Left ventricle myocardium inferior (tissue), 1 donor: ENCODE results near the gene NGB. TPM values are rescaled to one million over a fixed set of nuclear protein-coding genes. Genes with fewer than 3 reads are reported as not detected.

Experiments
- DNase-seq: peaks from one replicate; pipeline ENCODE4 v3.0.0-alpha.2; 2020
- H3K27ac ChIP-seq: fragments of 200-600 bp; replicated peaks from 2 replicates; pipeline ENCODE4 v1.8.0; 2021
- H3K27me3 ChIP-seq: fragments of 200-600 bp; 2 replicates; pipeline ENCODE4 v1.8.0; 2021; ENCODE audit warnings: low read depth
- H3K36me3 ChIP-seq: fragments of 200-600 bp; 2 replicates; pipeline ENCODE4 v1.8.0; 2021
- H3K4me1 ChIP-seq: fragments of 200-600 bp; 2 replicates; pipeline ENCODE4 v1.8.0; 2021
- H3K4me3 ChIP-seq: fragments of 200-600 bp; 2 replicates; pipeline ENCODE4 v1.8.0; 2021; ENCODE audit warnings: mild to moderate bottlenecking, moderate library complexity
- H3K9me3 ChIP-seq: fragments of 200-600 bp; replicated peaks from 2 replicates; pipeline ENCODE4 v1.8.0; 2021
- intact Hi-C: fragments of 100-400 bp; cut with micrococcal nuclease; formaldehyde crosslinking; loops from one replicate; pipeline ENCODE4 v1.11.0; 2022
- total RNA-seq: library from RNA; stranded (reverse); fragmentation: NEBNext Ultra II Directional; extraction: Animal tissue kit (Norgen Biotek cat#: 25700); gene quantifications from one replicate; pipeline ENCODE4 v1.2.1, GENCODE V29; 2021
- TF ChIP-seq, protein P1 (sequence below): fragments of 200-600 bp; IDR thresholded peaks from 2 replicates; pipeline ENCODE4 v1.8.0; 2021; ENCODE audit warnings: antibody characterized with exemption, mild to moderate bottlenecking, borderline replicate concordance
- donor health status: DM: no; HTN: yes; CAD: no; lungs with severe emphysema.

NGB gene
- total RNA-seq, 1 donor from 2014 or later: not detected

GRCh38 chr14:77275601-77276017, 4.6 kb upstream of the NGB start:
- TF ChIP-seq, protein P1, sequence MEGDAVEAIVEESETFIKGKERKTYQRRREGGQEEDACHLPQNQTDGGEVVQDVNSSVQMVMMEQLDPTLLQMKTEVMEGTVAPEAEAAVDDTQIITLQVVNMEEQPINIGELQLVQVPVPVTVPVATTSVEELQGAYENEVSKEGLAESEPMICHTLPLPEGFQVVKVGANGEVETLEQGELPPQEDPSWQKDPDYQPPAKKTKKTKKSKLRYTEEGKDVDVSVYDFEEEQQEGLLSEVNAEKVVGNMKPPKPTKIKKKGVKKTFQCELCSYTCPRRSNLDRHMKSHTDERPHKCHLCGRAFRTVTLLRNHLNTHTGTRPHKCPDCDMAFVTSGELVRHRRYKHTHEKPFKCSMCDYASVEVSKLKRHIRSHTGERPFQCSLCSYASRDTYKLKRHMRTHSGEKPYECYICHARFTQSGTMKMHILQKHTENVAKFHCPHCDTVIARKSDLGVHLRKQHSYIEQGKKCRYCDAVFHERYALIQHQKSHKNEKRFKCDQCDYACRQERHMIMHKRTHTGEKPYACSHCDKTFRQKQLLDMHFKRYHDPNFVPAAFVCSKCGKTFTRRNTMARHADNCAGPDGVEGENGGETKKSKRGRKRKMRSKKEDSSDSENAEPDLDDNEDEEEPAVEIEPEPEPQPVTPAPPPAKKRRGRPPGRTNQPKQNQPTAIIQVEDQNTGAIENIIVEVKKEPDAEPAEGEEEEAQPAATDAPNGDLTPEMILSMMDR: no peak
- Histone ChIP-seq H3K4me1 (peaks cover 8% of the 10 kb centered on the region), H3K27ac (no peak overlapping the region), H3K36me3 (peaks cover 41% of the 10 kb centered on the region), H3K9me3 (peaks cover 4% of the 10 kb centered on the region), H3K4me3 (no peak overlapping the region), H3K27me3 (peaks cover 31% of the 10 kb centered on the region)
- intact Hi-C loops: no loop called here
- no peak for DNase-seq

DNA sequence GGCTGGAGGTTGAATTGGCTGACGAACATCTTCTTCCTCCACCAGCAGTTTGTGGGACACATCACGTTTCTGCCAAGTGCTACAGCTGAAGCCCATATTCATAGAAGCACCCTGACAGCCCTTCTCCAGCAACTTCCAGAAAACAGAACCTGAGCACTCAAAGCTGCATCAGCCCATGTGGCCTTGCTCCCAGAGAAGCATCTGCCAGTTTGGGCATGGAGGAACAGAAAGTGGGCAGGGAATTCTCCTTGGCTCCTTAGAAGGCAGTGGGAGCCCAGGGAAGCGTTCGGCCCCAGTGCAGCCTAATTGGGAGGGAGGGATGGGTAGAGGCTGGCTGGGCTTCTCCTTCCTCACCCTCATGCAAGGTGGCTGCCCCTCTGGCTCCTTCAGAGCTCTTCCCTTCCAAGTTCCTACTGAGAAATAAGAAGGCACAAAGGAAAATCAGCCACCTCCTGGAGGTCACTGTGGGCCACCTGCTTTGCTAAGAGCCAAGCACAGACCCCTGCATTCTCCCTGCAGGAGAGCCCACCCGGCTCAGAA, 4.1 kb upstream of the NGB start:
- TF ChIP-seq, protein P1: no peak
- Histone ChIP-seq H3K9me3 (peaks cover 4% of the 10 kb centered on the region), H3K4me3 (no peak overlapping the region), H3K27me3 (peaks cover 36% of the 10 kb centered on the region), H3K4me1 (peaks cover 11% of the 10 kb centered on the region), H3K36me3 (peaks cover 40% of the 10 kb centered on the region), H3K27ac (no peak overlapping the region)
- intact Hi-C loops: no loop called here
- DNase-seq: no peak

GRCh38 chr14:77273796-77274195, 2.8 kb upstream of the NGB start:
- TF ChIP-seq, protein P1: no peak
- no peak for DNase-seq
- Histone ChIP-seq H3K4me3 (no peak overlapping the region), H3K36me3 (peaks cover 27% of the 10 kb centered on the region), H3K27me3 (peaks cover 46% of the 10 kb centered on the region), H3K9me3 (peaks cover 4% of the 10 kb centered on the region), H3K4me1 (peaks cover 11% of the 10 kb centered on the region), H3K27ac (no peak overlapping the region)
- intact Hi-C loops: no loop called here

- peaks cover 12% of the 10 kb centered on the region for H3K36me3 ChIP-seq
- H3K9me3 ChIP-seq: peaks cover 15% of the 10 kb centered on the region
- intact Hi-C loops: no loop called here
- no peak overlapping the region for H3K27ac ChIP-seq
- no peak overlapping the region for H3K4me3 ChIP-seq
- TF ChIP-seq, protein P1: no peak
- H3K4me1 ChIP-seq: peaks cover 11% of the 10 kb centered on the region
- peaks cover 62% of the 10 kb centered on the region for H3K27me3 ChIP-seq
- DNase-seq: no peak
Measured at GRCh38 chr14:77272261-77272660, 1.3 kb upstream of the NGB start.

- H3K4me1 ChIP-seq: peaks cover 11% of the 10 kb centered on the region
- peaks cover 15% of the 10 kb centered on the region for H3K9me3 ChIP-seq
- intact Hi-C loops: no loop called here
- H3K27ac ChIP-seq: no peak overlapping the region
- DNase-seq: no peak
- peak overlapping the region; percentile 25 for H3K4me3 ChIP-seq
- H3K27me3 ChIP-seq: peaks cover 79% of the 10 kb centered on the region
- TF ChIP-seq, protein P1: no peak
- no peaks in the 10 kb centered on the region for H3K36me3 ChIP-seq
Measured at GRCh38 chr14:77270361-77271112, 469 bp downstream of the NGB start.
